Retinal pigment epithelial cell (primary cell): Measurements from ENCODE around the gene APOF.
A peak's percentile ranks its signal among the peaks of the same experiment; 100 is the strongest.
"Not testable (repeated sequence)": the region's sequence is repeated elsewhere in the genome, so short reads cannot be mapped to it uniquely, and the experiment has no call there.

Experiments used
- DNase-seq: peaks from one replicate; pipeline ENCODE4 v3.0.0-alpha.2; 2010; ENCODE audit warnings: low read depth
- H3K4me3 ChIP-seq: 2 replicates; pipeline ENCODE4 v1.5.1; 2011; ENCODE audit warnings: mild to moderate bottlenecking, low read length, control low read depth, moderate library complexity
- CTCF ChIP-seq: conservative IDR thresholded peaks from 2 replicates; pipeline ENCODE4 v1.5.1; 2011; ENCODE audit warnings: low read depth, low read length, control low read depth, inconsistent platforms

Gene APOF

DNA sequence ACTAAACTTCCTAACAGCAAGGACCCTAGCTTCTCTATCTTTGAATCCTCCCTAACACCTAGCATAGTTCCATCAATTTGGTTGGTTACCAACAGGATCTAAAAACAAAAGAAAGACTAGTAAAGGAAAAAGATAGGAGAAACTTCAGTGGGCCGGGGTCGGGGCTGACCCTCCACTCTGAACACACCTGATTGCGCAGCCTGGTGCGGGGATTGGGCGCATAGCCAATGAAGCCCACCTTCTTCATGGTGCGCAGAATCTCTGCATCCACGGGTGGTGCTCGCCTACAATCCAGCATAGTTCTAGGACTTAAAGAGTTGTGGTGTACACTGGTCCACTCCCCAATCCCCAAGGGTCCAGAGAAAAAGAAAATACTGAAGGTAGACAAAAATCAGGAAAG, 36.5 kb downstream of the APOF start:
- TF ChIP-seq CTCF: no peak
- DNase-seq: no peak

GRCh38 chr12:56324206-56324605, 38.5 kb downstream of the APOF start:
- H3K4me3 ChIP-seq: no peak overlapping the region
- no peak for TF ChIP-seq CTCF
- no peak for DNase-seq

More for the DNA sequence above, 36.5 kb downstream of the APOF start:
- no peak overlapping the region for H3K4me3 ChIP-seq

GRCh38 chr12:56321610-56322009, 41.0 kb downstream of the APOF start:
- DNase-seq, H3K4me3 ChIP-seq: not testable (repeated sequence)

- no peak for DNase-seq
- TF ChIP-seq CTCF: no peak
- no peak overlapping the region for H3K4me3 ChIP-seq
These were observed 41.6 kb downstream of the APOF start for GRCh38 chr12:56321027-56321426.

DNA sequence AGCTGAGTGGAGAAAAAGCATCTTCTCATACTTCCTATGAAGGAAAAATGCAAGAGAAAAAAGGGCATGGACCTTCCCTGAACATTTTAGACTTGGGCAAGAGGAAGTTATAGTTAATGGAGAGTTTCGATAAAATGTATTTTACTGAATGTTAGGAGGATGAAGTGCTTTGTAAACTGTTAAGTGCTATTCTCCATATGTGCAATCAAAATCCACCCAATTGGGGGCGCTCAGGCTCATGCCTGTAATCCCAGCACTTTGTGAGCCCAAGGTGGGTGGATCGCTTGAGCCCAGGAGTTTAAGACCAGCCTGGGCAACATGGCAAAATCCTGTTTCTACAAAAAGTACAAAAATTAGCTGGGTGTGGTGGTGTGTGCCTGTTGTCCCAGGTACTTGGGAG, 45.0 kb downstream of the APOF start:
- no peak for TF ChIP-seq CTCF
- no peak for DNase-seq
- H3K4me3 ChIP-seq: no peak overlapping the region

GRCh38 chr12:56315622-56316473, 46.8 kb downstream of the APOF start, which contains the start of gene CNPY2:
CNPY2 (minus strand) TSS chr12:56315988; CDS start chr12:56315217, 771 bp downstream.
- TF ChIP-seq CTCF: no peak
- DNase-seq: peak; percentile 99
- peak within 1 kb of the TSS; percentile 94 for H3K4me3 ChIP-seq

GRCh38 chr12:56315249-56315621, 47.4 kb downstream of the APOF start:
- no peak for DNase-seq
- peak overlapping the region; percentile 94 for H3K4me3 ChIP-seq
- no peak for TF ChIP-seq CTCF

GRCh38 chr12:56311003-56311402, 51.7 kb downstream of the APOF start:
- TF ChIP-seq CTCF: no peak
- H3K4me3 ChIP-seq: no peak overlapping the region
- no peak for DNase-seq
